NCI-H2227 (cell line): ENCODE results near the gene KLK14.

Source experiments
- DNase-seq: peaks from one replicate; lab custom pipeline; 2025; ENCODE audit not compliant: unreplicated experiment; lab: John Stamatoyannopoulos, UW

The KLK14 gene

GRCh38 chr19:51086153-51086850, 3.6 kb upstream of the KLK14 start:
- no peak for DNase-seq

GRCh38 chr19:51084505-51084904, 1.8 kb upstream of the KLK14 start:
- no peak for DNase-seq

GRCh38 chr19:51083783-51084182, 1.1 kb upstream of the KLK14 start:
- no peak for DNase-seq

- DNase-seq, result no peak
These were observed 494 bp upstream of the KLK14 start for GRCh38 chr19:51083181-51083580.

GRCh38 chr19:51081476-51081875, 1.2 kb downstream of the KLK14 start:
- no peak for DNase-seq

- DNase-seq, result no peak
These were observed 3.1 kb downstream of the KLK14 start for GRCh38 chr19:51079481-51080110.

GRCh38 chr19:51078731-51079130, 4.0 kb downstream of the KLK14 start:
- no peak for DNase-seq

- no peak for DNase-seq
These were observed 4.6 kb downstream of the KLK14 start for GRCh38 chr19:51078104-51078503.

GRCh38 chr19:51076631-51077213, 6.0 kb downstream of the KLK14 start:
- no peak for DNase-seq

- no peak for DNase-seq
These were observed 6.7 kb downstream of the KLK14 start for GRCh38 chr19:51075998-51076397.

- DNase-seq, result no peak
These were observed 11.6 kb downstream of the KLK14 start for GRCh38 chr19:51071095-51071405.

- DNase-seq, result no peak
These were observed 12.2 kb downstream of the KLK14 start for GRCh38 chr19:51070334-51071094.

- DNase-seq, result no peak
These were observed 16.1 kb downstream of the KLK14 start for GRCh38 chr19:51066393-51067186.

GRCh38 chr19:51065221-51065960, 17.3 kb downstream of the KLK14 start:
- DNase-seq, result no peak

GRCh38 chr19:51064534-51065220, 18.0 kb downstream of the KLK14 start, which contains the start of gene KLK13:
Gene KLK13, minus strand, starts transcription at chr19:51065092. Its CDS starts 25 bp downstream, at chr19:51065067.
- DNase-seq, result no peak

GRCh38 chr19:51063664-51064063, 19.0 kb downstream of the KLK14 start:
- DNase-seq, result no peak

GRCh38 chr19:51060973-51061372, 21.7 kb downstream of the KLK14 start:
- no peak for DNase-seq

- DNase-seq, result no peak
These were observed 22.4 kb downstream of the KLK14 start for GRCh38 chr19:51060336-51060735.

GRCh38 chr19:51059715-51060114, 23.0 kb downstream of the KLK14 start:
- DNase-seq, result no peak

- no peak for DNase-seq
These were observed 26.8 kb downstream of the KLK14 start for GRCh38 chr19:51055866-51056265.
